Stimulated activated naive B cell treated with anti-CD40 and anti-IgM and Interleukin-4, amounts not matched to agents 10 μg/mL and 1 μg/mL and 100 μg/mL, for 72 hours (primary cell): Measurements from ENCODE around the gene MSH6.

Experiments used
- ATAC-seq, 2 donors: fragments of 150-1000 bp; cut with Tn5 transposase; replicated peaks; 2 replicates each; pipeline ENCODE4 v1.10.0; 2021; ENCODE audit warnings: moderate library complexity in 1 of 2
- DNase-seq: peaks from one replicate; pipeline ENCODE4 v3.0.0; 2021
- H3K27ac Mint-ChIP-seq: one replicate; pipeline ENCODE4 v1.8.0; 2022; ENCODE audit warnings: mild to moderate bottlenecking, mixed read lengths
- H3K27me3 Mint-ChIP-seq, 2 donors: one replicate each; pipeline ENCODE4 v1.8.0; 2022; ENCODE audit warnings: mixed read lengths in 2 of 2
- H3K36me3 Mint-ChIP-seq, 2 donors: one replicate each; pipeline ENCODE4 v1.8.0; 2022; ENCODE audit warnings: mixed read lengths in 2 of 2, mild to moderate bottlenecking in 1 of 2
- H3K4me1 Mint-ChIP-seq, 2 donors: one replicate each; pipeline ENCODE4 v1.8.0; 2022; ENCODE audit warnings: mixed read lengths in 2 of 2, mild to moderate bottlenecking in 1 of 2
- H3K4me3 Mint-ChIP-seq, 2 donors: one replicate each; pipeline ENCODE4 v1.8.0; 2022; ENCODE audit warnings: mild to moderate bottlenecking in 2 of 2, mixed read lengths in 2 of 2, moderate library complexity in 1 of 2
- H3K9me3 Mint-ChIP-seq, 2 donors: one replicate each; pipeline ENCODE4 v1.8.0; 2022; ENCODE audit warnings: mixed read lengths in 2 of 2, mild to moderate bottlenecking in 1 of 2

The MSH6 gene

DNA sequence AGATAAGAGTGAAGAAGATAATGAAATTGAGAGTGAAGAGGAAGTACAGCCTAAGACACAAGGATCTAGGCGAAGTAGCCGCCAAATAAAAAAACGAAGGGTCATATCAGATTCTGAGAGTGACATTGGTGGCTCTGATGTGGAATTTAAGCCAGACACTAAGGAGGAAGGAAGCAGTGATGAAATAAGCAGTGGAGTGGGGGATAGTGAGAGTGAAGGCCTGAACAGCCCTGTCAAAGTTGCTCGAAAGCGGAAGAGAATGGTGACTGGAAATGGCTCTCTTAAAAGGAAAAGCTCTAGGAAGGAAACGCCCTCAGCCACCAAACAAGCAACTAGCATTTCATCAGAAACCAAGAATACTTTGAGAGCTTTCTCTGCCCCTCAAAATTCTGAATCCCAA is 15.7 kb downstream of the MSH6 start:
- ATAC-seq (no peak), DNase-seq (no peak)
- Mint-ChIP-seq H3K27me3 (no peaks in the 10 kb centered on the region), H3K36me3 (peaks cover 43 to 59% of the 10 kb centered on the region in 2 donors), H3K9me3 (peaks cover 4 to 8% of the 10 kb centered on the region in 2 donors), H3K4me3 (no peak overlapping the region), H3K27ac (no peak overlapping the region), H3K4me1 (peaks cover 5 to 10% of the 10 kb centered on the region in 2 donors)

DNA sequence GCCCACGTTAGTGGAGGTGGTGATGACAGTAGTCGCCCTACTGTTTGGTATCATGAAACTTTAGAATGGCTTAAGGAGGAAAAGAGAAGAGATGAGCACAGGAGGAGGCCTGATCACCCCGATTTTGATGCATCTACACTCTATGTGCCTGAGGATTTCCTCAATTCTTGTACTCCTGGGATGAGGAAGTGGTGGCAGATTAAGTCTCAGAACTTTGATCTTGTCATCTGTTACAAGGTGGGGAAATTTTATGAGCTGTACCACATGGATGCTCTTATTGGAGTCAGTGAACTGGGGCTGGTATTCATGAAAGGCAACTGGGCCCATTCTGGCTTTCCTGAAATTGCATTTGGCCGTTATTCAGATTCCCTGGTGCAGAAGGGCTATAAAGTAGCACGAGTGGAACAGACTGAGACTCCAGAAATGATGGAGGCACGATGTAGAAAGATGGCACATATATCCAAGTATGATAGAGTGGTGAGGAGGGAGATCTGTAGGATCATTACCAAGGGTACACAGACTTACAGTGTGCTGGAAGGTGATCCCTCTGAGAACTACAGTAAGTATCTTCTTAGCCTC is 16.2 kb downstream of the MSH6 start:
- Mint-ChIP-seq H3K4me1 (peaks cover 5 to 10% of the 10 kb centered on the region in 2 donors), H3K9me3 (peaks cover 4 to 8% of the 10 kb centered on the region in 2 donors), H3K27me3 (no peaks in the 10 kb centered on the region), H3K27ac (peak overlapping the region; percentile 83), H3K36me3 (peaks cover 48 to 62% of the 10 kb centered on the region in 2 donors), H3K4me3 (no peak overlapping the region)
- DNase-seq (no peak), ATAC-seq (no peak)

DNA sequence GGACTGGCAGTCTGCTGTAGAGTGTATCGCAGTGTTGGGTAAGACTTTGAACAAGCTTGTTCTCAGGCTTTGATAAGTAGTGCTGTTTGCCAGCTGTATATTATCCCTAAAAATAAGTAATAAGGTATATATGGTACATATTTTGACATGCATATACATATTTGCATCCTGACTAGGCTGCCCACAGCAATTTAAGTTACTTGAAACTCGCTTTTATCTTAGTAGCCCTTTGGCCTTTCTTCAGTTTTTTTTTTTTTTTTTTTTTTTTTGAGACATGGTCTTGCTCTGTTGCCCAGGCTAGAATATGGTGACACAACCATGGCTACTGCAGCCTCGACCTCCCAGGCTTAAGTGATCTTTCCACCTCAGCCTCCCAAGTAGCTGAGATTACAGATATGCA is 18.2 kb downstream of the MSH6 start:
- H3K4me1 Mint-ChIP-seq: peaks cover 10 to 11% of the 10 kb centered on the region in 2 donors
- no peaks in the 10 kb centered on the region for H3K27me3 Mint-ChIP-seq
- no peak overlapping the region for H3K27ac Mint-ChIP-seq
- ATAC-seq (no peak), DNase-seq (no peak)
- peaks cover 54 to 69% of the 10 kb centered on the region in 2 donors for H3K36me3 Mint-ChIP-seq
- no peak overlapping the region for H3K4me3 Mint-ChIP-seq
- peaks cover 4 to 8% of the 10 kb centered on the region in 2 donors for H3K9me3 Mint-ChIP-seq

DNA sequence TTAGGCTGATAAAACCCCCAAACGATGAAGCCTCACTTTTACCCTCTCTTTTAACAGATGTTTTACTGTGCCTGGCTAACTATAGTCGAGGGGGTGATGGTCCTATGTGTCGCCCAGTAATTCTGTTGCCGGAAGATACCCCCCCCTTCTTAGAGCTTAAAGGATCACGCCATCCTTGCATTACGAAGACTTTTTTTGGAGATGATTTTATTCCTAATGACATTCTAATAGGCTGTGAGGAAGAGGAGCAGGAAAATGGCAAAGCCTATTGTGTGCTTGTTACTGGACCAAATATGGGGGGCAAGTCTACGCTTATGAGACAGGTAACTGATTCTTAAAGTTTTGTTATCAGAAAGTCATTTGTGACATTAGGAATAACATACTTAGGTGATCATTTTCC is 20.4 kb downstream of the MSH6 start:
- no peaks in the 10 kb centered on the region for H3K27me3 Mint-ChIP-seq
- DNase-seq (no peak), ATAC-seq (no peak)
- H3K36me3 Mint-ChIP-seq: peaks cover 56 to 69% of the 10 kb centered on the region in 2 donors
- peak overlapping the region; percentile 82 for H3K27ac Mint-ChIP-seq
- H3K4me3 Mint-ChIP-seq: peak overlapping the region in 1 of 2 donors; percentile 23
- H3K4me1 Mint-ChIP-seq: peaks cover 8 to 12% of the 10 kb centered on the region in 2 donors
- H3K9me3 Mint-ChIP-seq: peaks cover 4 to 8% of the 10 kb centered on the region in 2 donors

DNA sequence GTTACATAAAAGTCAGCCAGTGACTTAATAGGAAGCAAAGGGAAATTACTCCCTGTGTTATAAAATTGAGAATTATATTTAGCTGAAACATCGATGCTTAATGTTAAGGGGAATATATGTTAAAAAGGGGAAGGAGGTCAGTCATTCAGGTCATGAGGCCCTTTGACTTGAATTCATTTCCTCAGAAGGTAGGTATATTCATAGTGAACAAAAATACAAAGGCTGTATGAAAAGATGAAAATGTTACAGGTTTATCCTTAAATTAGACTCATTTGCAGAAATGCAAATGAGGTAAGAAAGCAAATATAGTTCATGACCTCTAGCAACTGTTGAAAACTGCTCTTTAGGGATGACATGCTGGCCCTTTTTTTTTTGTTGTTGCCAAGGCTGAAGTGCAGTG is 20.8 kb downstream of the MSH6 start:
- no peaks in the 10 kb centered on the region for H3K27me3 Mint-ChIP-seq
- H3K4me1 Mint-ChIP-seq: peaks cover 8 to 12% of the 10 kb centered on the region in 2 donors
- peaks cover 52 to 66% of the 10 kb centered on the region in 2 donors for H3K36me3 Mint-ChIP-seq
- H3K27ac Mint-ChIP-seq: peak overlapping the region; percentile 82
- peak overlapping the region in 1 of 2 donors; percentile 16 for H3K4me3 Mint-ChIP-seq
- ATAC-seq (peak; percentile 82 to 85), DNase-seq (no peak)
- H3K9me3 Mint-ChIP-seq: peaks cover 4 to 8% of the 10 kb centered on the region in 2 donors

DNA sequence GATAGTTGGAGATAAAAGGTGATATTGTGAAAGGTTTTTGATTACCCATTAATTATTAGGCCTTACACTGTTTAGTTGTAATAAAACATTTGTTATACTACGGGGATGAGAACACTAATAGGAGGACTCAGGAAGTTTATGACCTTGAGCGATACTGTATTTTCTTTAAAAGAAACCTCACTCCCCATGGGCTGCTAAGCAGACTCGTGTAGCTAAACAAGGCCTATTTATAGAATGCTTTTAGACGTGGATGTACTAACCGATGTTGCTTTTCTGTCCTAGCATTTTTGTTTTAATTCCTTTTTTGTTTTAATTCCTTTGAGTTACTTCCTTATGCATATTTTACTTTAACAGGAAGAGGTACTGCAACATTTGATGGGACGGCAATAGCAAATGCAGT is 22.9 kb downstream of the MSH6 start:
- Mint-ChIP-seq H3K27ac (peak overlapping the region; percentile 47), H3K27me3 (no peaks in the 10 kb centered on the region)

DNA sequence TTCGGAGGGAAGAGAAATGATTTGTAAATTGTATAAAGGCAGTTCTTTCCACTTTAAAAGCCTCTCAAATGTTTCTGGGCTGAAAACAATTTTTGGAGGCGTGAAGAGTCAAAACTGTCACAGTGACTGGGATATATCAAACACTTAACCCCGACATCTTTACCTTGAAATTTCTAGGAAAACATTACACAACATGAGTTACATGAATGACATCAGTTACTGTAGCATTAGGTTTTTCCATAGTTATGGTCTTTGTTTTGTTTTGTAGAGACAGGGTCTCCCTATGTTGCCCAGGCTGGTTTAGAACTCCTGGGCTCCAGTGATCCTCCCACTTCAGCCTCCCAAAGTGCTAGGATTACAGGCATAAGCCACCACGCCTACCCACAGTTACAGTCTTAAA is 25.7 kb downstream of the MSH6 start:
- Mint-ChIP-seq H3K9me3 (peaks cover 0 to under 1% of the 10 kb centered on the region in 2 donors), H3K27ac (no peak overlapping the region), H3K27me3 (no peaks in the 10 kb centered on the region), H3K4me1 (peaks cover 12 to 25% of the 10 kb centered on the region in 2 donors), H3K4me3 (no peak overlapping the region), H3K36me3 (peaks cover 38 to 60% of the 10 kb centered on the region in 2 donors)
- DNase-seq (no peak), ATAC-seq (no peak)

More for the DNA sequence above, 22.9 kb downstream of the MSH6 start:
- H3K36me3 Mint-ChIP-seq: peaks cover 36 to 51% of the 10 kb centered on the region in 2 donors
- DNase-seq: no peak
- peaks cover 5 to 12% of the 10 kb centered on the region in 2 donors for H3K4me1 Mint-ChIP-seq
- H3K4me3 Mint-ChIP-seq: no peak overlapping the region
- ATAC-seq: no peak
- H3K9me3 Mint-ChIP-seq: peaks cover 4 to 8% of the 10 kb centered on the region in 2 donors

DNA sequence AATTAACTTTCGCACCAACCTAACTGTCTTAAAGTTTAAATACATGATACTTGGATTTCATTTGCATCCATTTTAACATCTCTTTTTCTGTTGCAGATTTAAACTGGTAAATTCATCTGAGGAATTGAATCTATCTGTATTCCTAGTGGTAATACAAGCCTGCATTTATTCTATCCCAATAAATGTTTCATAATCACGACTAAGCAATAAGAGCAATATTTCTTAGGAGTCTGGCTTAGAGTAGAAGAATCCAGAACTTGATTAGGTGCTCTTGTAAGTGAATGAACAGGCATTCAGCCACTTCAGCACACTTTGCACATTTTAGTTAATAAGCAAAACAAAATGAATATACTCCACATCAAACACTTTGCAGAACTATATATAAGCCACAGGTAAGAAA is 27.0 kb downstream of the MSH6 start:
- Mint-ChIP-seq H3K27ac (no peak overlapping the region), H3K36me3 (peaks cover 33 to 57% of the 10 kb centered on the region in 2 donors), H3K9me3 (no peaks in the 10 kb centered on the region), H3K4me1 (peaks cover 10 to 19% of the 10 kb centered on the region in 2 donors), H3K27me3 (no peaks in the 10 kb centered on the region), H3K4me3 (no peak overlapping the region)
- DNase-seq (no peak), ATAC-seq (no peak)

DNA sequence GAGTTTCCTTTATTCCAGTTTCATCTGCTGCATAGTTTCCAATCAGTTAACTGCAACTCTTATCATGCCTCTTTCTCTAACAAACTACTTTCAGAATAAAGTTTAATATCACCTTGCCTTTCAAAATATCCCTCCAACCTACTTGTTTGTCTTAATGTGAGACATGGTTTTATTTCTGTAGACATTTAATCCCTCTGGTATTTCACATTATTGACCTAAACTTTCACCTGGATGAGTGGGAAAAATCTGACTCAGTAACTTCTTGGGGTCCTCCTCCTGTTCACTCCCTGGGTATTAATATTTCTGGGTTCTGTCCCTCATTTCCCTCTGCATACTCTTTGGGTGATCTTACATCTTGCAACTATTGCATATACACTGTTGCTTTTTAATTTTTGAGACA is 27.9 kb downstream of the MSH6 start:
- ATAC-seq (no peak), DNase-seq (no peak)
- H3K9me3 Mint-ChIP-seq: no peaks in the 10 kb centered on the region
- H3K27me3 Mint-ChIP-seq: no peaks in the 10 kb centered on the region
- no peak overlapping the region for H3K4me3 Mint-ChIP-seq
- H3K27ac Mint-ChIP-seq: peak overlapping the region; percentile 38
- H3K36me3 Mint-ChIP-seq: peaks cover 37 to 54% of the 10 kb centered on the region in 2 donors
- H3K4me1 Mint-ChIP-seq: peaks cover 10 to 26% of the 10 kb centered on the region in 2 donors

DNA sequence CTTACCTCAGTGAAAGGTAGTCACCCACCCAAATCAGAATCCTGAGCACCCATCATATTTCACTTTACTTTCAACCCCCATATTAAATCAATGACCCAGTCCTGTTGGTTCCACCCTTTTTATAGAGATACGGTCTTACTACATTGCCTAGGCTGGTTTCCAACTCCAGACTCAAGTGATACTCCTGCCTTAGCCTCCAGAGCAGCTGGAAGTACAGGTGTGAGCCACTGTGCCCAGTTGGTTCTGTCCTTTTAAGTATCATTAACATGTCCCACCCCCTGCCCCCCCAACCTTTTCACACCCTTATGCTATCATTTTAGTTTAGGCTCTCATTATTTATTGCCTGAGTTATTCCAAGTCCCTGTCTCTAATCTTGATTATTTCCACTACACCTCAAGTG is 28.7 kb downstream of the MSH6 start:
- Mint-ChIP-seq H3K9me3 (no peaks in the 10 kb centered on the region), H3K27ac (peak overlapping the region; percentile 59), H3K36me3 (peaks cover 35 to 54% of the 10 kb centered on the region in 2 donors), H3K27me3 (no peaks in the 10 kb centered on the region), H3K4me1 (peaks cover 10 to 33% of the 10 kb centered on the region in 2 donors), H3K4me3 (no peak overlapping the region)
- no peak for ATAC-seq
- no peak for DNase-seq

DNA sequence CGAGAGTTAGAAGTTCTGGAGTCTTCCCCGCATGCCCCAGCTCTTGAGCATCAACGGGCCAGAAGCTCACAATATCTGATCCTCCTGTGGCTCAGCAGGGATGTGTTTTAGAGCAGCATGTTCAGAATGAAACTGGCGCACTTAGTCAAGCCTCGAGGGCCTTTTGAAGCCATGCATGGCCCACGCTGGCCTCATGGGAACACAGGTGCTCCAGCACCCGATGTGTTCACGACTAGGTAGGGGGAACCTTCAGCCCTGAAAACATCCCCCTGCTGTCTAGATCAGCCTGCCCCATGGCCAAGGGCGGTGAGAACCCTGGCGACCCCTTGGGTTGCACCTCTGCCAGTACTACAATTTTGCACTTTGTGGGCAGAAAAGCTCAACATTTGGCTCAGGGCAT is 32.8 kb downstream of the MSH6 start:
- peaks cover 15 to 32% of the 10 kb centered on the region in 2 donors for H3K4me1 Mint-ChIP-seq
- no peaks in the 10 kb centered on the region for H3K27me3 Mint-ChIP-seq
- H3K4me3 Mint-ChIP-seq: no peak overlapping the region
- H3K27ac Mint-ChIP-seq: peak overlapping the region; percentile 70
- DNase-seq (peak; percentile 25), ATAC-seq (peak; percentile 86 to 94)
- H3K9me3 Mint-ChIP-seq: no peaks in the 10 kb centered on the region
- peaks cover 46 to 65% of the 10 kb centered on the region in 2 donors for H3K36me3 Mint-ChIP-seq

DNA sequence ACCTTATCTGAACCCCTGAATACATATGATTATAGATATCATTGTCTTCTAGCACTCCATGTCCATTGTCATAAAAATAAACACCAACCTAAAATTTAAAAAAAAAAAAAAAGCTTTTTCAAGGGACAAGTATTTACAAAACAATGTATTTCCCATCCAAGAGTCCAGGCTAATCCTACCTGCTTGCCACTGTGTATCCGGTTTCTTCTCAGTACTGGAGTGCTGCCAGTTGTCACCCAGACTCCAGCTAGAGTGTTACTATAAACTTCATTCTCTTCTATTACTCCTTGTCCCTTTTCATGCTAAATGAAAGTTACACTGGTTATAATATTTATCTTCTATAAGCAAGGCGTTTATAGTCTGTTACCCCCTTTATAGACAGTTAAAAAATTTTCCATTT is 35.8 kb downstream of the MSH6 start:
- DNase-seq: no peak
- Mint-ChIP-seq H3K27me3 (no peaks in the 10 kb centered on the region), H3K36me3 (peaks cover 37 to 45% of the 10 kb centered on the region in 2 donors), H3K4me1 (peaks cover 5 to 19% of the 10 kb centered on the region in 2 donors), H3K4me3 (no peak overlapping the region), H3K27ac (no peak overlapping the region), H3K9me3 (no peaks in the 10 kb centered on the region)
- no peak for ATAC-seq

DNA sequence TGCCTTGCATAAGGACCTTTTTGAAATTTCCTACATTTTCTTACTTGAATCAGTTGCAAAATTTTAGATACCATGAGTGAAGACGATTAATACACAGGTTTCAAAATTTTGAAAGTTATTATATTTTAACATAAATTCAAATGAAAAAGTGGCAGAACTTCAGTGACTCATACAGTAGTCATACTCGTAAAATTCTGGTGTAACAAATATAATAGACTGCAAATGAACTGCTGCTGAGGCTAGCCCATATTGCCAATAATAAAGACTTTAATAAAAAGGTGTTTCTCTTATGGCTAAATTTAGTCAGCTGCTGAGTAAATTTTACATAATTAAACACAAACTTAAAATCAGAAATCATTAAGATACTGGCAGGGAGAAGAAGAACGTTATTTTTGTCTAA is 36.9 kb downstream of the MSH6 start:
- no peak overlapping the region for H3K4me3 Mint-ChIP-seq
- H3K4me1 Mint-ChIP-seq: peaks cover 5 to 19% of the 10 kb centered on the region in 2 donors
- DNase-seq (no peak), ATAC-seq (no peak)
- H3K27me3 Mint-ChIP-seq: no peaks in the 10 kb centered on the region
- H3K27ac Mint-ChIP-seq: no peak overlapping the region
- no peaks in the 10 kb centered on the region for H3K9me3 Mint-ChIP-seq
- peaks cover 39 to 43% of the 10 kb centered on the region in 2 donors for H3K36me3 Mint-ChIP-seq

DNA sequence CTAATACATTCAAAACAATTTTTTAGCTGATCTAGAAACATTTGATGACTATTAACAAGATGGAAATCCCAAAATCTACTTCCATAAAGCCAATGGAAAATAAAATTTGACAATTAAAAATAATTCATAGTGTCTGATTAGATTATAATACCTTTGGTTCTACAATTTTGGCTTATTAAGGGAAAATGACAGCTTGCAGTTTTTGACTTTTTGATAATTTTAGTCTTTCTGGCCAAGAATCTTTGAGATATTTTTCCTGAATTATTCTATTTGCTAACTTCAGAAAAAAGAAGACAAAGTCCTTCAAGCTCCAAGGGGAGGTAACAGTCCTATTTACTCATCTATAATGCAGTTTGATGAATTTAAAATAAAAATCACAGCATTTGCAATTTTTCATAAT is 39.6 kb downstream of the MSH6 start:
- Mint-ChIP-seq H3K4me3 (no peak overlapping the region), H3K36me3 (peaks cover 32% of the 10 kb centered on the region in 2 donors), H3K27me3 (no peaks in the 10 kb centered on the region), H3K4me1 (no peaks in the 10 kb centered on the region), H3K9me3 (no peaks in the 10 kb centered on the region), H3K27ac (no peak overlapping the region)
- ATAC-seq (no peak), DNase-seq (no peak)

DNA sequence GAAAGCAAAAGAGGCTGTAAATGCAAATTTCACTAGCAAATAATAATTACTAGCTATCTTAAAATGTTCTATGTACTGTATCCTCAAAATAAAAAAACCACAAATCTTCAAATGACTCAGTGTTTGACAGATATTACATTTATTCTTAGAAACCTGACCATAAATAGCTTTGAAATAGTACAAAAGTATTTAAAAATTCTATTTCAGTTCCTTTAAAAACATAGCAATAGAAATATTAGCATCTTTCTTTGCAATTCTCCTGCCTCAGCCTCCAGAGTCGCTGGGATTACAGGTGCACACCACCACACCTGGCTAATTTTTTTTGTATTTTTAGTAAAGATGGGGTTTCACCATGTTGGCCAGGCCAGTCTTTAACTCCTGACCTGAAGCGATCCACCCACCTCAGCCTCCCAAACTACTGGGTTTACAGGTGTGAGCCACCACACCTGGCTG is 50.6 kb downstream of the MSH6 start:
- H3K36me3 Mint-ChIP-seq: peaks cover 20 to 28% of the 10 kb centered on the region in 2 donors
- DNase-seq: no peak
- H3K9me3 Mint-ChIP-seq: no peaks in the 10 kb centered on the region
- no peak overlapping the region for H3K27ac Mint-ChIP-seq
- H3K4me1 Mint-ChIP-seq: peaks cover 0 to 5% of the 10 kb centered on the region in 2 donors
- H3K4me3 Mint-ChIP-seq: no peak overlapping the region
- H3K27me3 Mint-ChIP-seq: no peaks in the 10 kb centered on the region
- peak; percentile 84 to 86 for ATAC-seq
